H9 (cell line): Measurements from ENCODE around the gene ACAD9. TPM values are rescaled to one million over a fixed set of nuclear protein-coding genes. Genes with fewer than 3 reads are reported as not detected.

Source experiments
- DNase-seq: peaks from one replicate; pipeline ENCODE4 v3.0.0-alpha.2; 2017
- H2AFZ ChIP-seq: one replicate; pipeline ENCODE4 v1.6.1; 2013; ENCODE audit warnings: mild to moderate bottlenecking, low read length, control low read depth, moderate library complexity
- H2AK5ac ChIP-seq: 2 replicates; pipeline ENCODE4 v1.6.1; 2013; ENCODE audit warnings: low read length, control low read depth, mixed read lengths; ENCODE audit not compliant: insufficient read length
- H2BK120ac ChIP-seq: one replicate; pipeline ENCODE4 v1.6.1; 2013; ENCODE audit warnings: low read depth, mild to moderate bottlenecking, low read length, control low read depth, inconsistent platforms; ENCODE audit not compliant: poor library complexity, severe bottlenecking
- H2BK12ac ChIP-seq: 2 replicates; pipeline ENCODE4 v1.6.1; 2013; ENCODE audit warnings: low read length, control low read depth, mixed read lengths, low read depth; ENCODE audit not compliant: insufficient read length
- H2BK15ac ChIP-seq: 2 replicates; pipeline ENCODE4 v1.6.1; 2013; ENCODE audit warnings: low read depth, low read length, control low read depth
- H2BK20ac ChIP-seq: one replicate; pipeline ENCODE4 v1.6.1; 2013; ENCODE audit warnings: low read depth, mild to moderate bottlenecking, low read length, control low read depth, inconsistent platforms; ENCODE audit not compliant: poor library complexity, severe bottlenecking
- H2BK5ac ChIP-seq: 2 replicates; pipeline ENCODE4 v1.6.1; 2013; ENCODE audit warnings: low read length, control low read depth, mixed read lengths; ENCODE audit not compliant: insufficient read length
- H3K14ac ChIP-seq: 2 replicates; pipeline ENCODE4 v1.6.1; 2013; ENCODE audit warnings: low read length, control low read depth; ENCODE audit not compliant: insufficient read depth
- H3K18ac ChIP-seq: 2 replicates; pipeline ENCODE4 v1.6.1; 2013; ENCODE audit warnings: low read depth, mild to moderate bottlenecking, mixed read lengths, low read length, control low read depth; ENCODE audit not compliant: insufficient read length
- H3K23ac ChIP-seq: 2 replicates; pipeline ENCODE4 v1.6.1; 2013; ENCODE audit warnings: low read length, control low read depth, mixed read lengths, low read depth; ENCODE audit not compliant: insufficient read length
- H3K23me2 ChIP-seq: 2 replicates; pipeline ENCODE4 v1.6.1; 2013; ENCODE audit warnings: low read depth, mild to moderate bottlenecking, mixed read lengths, low read length, control low read depth; ENCODE audit not compliant: insufficient read length, poor library complexity, severe bottlenecking
- H3K27ac ChIP-seq: 2 replicates; pipeline ENCODE4 v1.5.1; 2013; ENCODE audit warnings: low read length, control low read depth, mixed read lengths, low read depth; ENCODE audit not compliant: insufficient read length
- H3K27me3 ChIP-seq: 2 replicates; pipeline ENCODE4 v1.6.1; 2013; ENCODE audit warnings: low read length, control low read depth, inconsistent platforms; ENCODE audit not compliant: insufficient read depth
- H3K4ac ChIP-seq: 2 replicates; pipeline ENCODE4 v1.6.1; 2013; ENCODE audit warnings: low read depth, mild to moderate bottlenecking, control low read depth, inconsistent platforms, low read length, moderate library complexity
- H3K4me1 ChIP-seq: 2 replicates; pipeline ENCODE4 v1.6.1; 2013; ENCODE audit warnings: low read length, control low read depth, inconsistent platforms; ENCODE audit not compliant: insufficient read depth
- H3K4me2 ChIP-seq: 2 replicates; pipeline ENCODE4 v1.6.1; 2013; ENCODE audit warnings: low read length, control low read depth, mixed read lengths; ENCODE audit not compliant: insufficient read length, insufficient read depth
- H3K56ac ChIP-seq: 2 replicates; pipeline ENCODE4 v1.6.1; 2013; ENCODE audit warnings: low read depth, mild to moderate bottlenecking, mixed read lengths, low read length, control low read depth; ENCODE audit not compliant: insufficient read length
- H3K79me1 ChIP-seq: 2 replicates; pipeline ENCODE4 v1.6.1; 2013; ENCODE audit warnings: low read depth, mild to moderate bottlenecking, moderate library complexity, low read length, control low read depth, inconsistent platforms; ENCODE audit not compliant: insufficient read depth, poor library complexity, severe bottlenecking
- H3K79me2 ChIP-seq: 2 replicates; pipeline ENCODE4 v1.6.1; 2013; ENCODE audit warnings: low read length, control low read depth, inconsistent platforms; ENCODE audit not compliant: insufficient read depth
- H3K9ac ChIP-seq: 2 replicates; pipeline ENCODE4 v1.6.1; 2013; ENCODE audit warnings: low read length, control low read depth, mixed read lengths; ENCODE audit not compliant: insufficient read length; ENCODE audit errors: extremely low read depth
- H3K9me3 ChIP-seq: one replicate; pipeline ENCODE4 v1.6.1; 2013; ENCODE audit warnings: low read depth, low read length, inconsistent platforms; ENCODE audit not compliant: control insufficient read depth
- H3T11ph ChIP-seq: one replicate; pipeline ENCODE4 v1.6.1; 2013; ENCODE audit warnings: mild to moderate bottlenecking, low read length, control low read depth, inconsistent platforms
- H4K20me1 ChIP-seq: one replicate; pipeline ENCODE4 v1.6.1; 2013; ENCODE audit not compliant: control insufficient read depth, insufficient read length, insufficient read depth
- H4K5ac ChIP-seq: 2 replicates; pipeline ENCODE4 v1.6.1; 2013; ENCODE audit warnings: low read depth, mild to moderate bottlenecking, mixed read lengths, low read length, control low read depth; ENCODE audit not compliant: insufficient read length
- H4K8ac ChIP-seq: replicated peaks from 2 replicates; pipeline ENCODE4 v1.6.1; 2013; ENCODE audit warnings: low read length, control low read depth, mixed read lengths, low read depth; ENCODE audit not compliant: insufficient read length
- H4K91ac ChIP-seq: 2 replicates; pipeline ENCODE4 v1.6.1; 2013; ENCODE audit warnings: low read depth, mild to moderate bottlenecking, moderate library complexity, mixed read lengths, low read length, control low read depth; ENCODE audit not compliant: insufficient read length
- H3K27ac Mint-ChIP-seq, 3 experiments: 2 replicates in 2 of 3; 3 replicates in 1 of 3; pipeline ENCODE4 v1.8.0; 2020 to 2021; ENCODE audit warnings: mixed read lengths in 3 of 3, mild to moderate bottlenecking in 1 of 3, moderate library complexity in 1 of 3
- H3K27me3 Mint-ChIP-seq: 2 replicates; pipeline ENCODE4 v1.8.0; 2021; ENCODE audit warnings: low read depth, mild to moderate bottlenecking, moderate library complexity, mixed read lengths
- H3K36me3 Mint-ChIP-seq, 3 experiments: 2 replicates in 2 of 3; 3 replicates in 1 of 3; pipeline ENCODE4 v1.8.0; 2020 to 2021; ENCODE audit warnings: low read depth in 3 of 3, mixed read lengths in 3 of 3; ENCODE audit not compliant: insufficient read depth in 1 of 3
- H3K4me1 Mint-ChIP-seq, 2 experiments: 2 replicates each; pipeline ENCODE4 v1.8.0; 2020; ENCODE audit warnings: mixed read lengths in 2 of 2
- H3K4me3 Mint-ChIP-seq, 2 experiments: 2 replicates in 1 of 2; 3 replicates in 1 of 2; pipeline ENCODE4 v1.8.0; 2020 to 2021; ENCODE audit warnings: mild to moderate bottlenecking in 2 of 2, mixed read lengths in 2 of 2, moderate library complexity in 1 of 2
- H3K9me3 Mint-ChIP-seq, 2 experiments: 2 replicates in 1 of 2; 3 replicates in 1 of 2; pipeline ENCODE4 v1.8.0; 2020; ENCODE audit warnings: mild to moderate bottlenecking in 2 of 2, mixed read lengths in 2 of 2, moderate library complexity in 1 of 2
- CTCF ChIP-seq: fragments of 200-600 bp; sonication (generic); conservative IDR thresholded peaks from 3 replicates; pipeline ENCODE4 v1.8.0; 2021; ENCODE audit warnings: antibody characterized with exemption, mild to moderate bottlenecking
- WGBS: extraction: QIAGEN DNeasy Blood & Tissue Kit; methylation state at CpG from one replicate; pipeline ENCODE4 v1.1.7; 2013; ENCODE audit warnings: missing lambda C conversion rate, low lambda C conversion rate, mixed read lengths; ENCODE audit not compliant: insufficient read length; ENCODE audit errors: extremely low coverage; 5-methylcytosine and 5-hydroxymethylcytosine counted together
- total RNA-seq: library from RNA; stranded (reverse); gene quantifications from 2 replicates; pipeline ENCODE4 v1.2.1, GENCODE V29; 2021

Gene ACAD9
- total RNA-seq, 1 experiment from 2014 or later, result 43.1 TPM

- Histone ChIP-seq H2BK120ac (no peak overlapping the region), H3K14ac (no peak overlapping the region)
- no peak for DNase-seq
Observed at GRCh38 chr3:128933922-128934253, 54.5 kb downstream of the ACAD9 start.

More at GRCh38 chr3:128933922-128934253, 54.5 kb downstream of the ACAD9 start:
- no peak for TF ChIP-seq CTCF
- Histone ChIP-seq H3K79me1 (no peaks in the 10 kb centered on the region), H3K18ac (no peak overlapping the region), H4K91ac (no peak overlapping the region), H4K20me1 (no peaks in the 10 kb centered on the region), H3K79me2 (no peaks in the 10 kb centered on the region), H3K27ac (no peak overlapping the region), H3K4me2 (no peak overlapping the region), H2BK20ac (no peak overlapping the region), H3K56ac (no peak overlapping the region), H4K5ac (no peak overlapping the region), H3K9ac (no peak overlapping the region), H3K27me3 (no peaks in the 10 kb centered on the region), H3K9me3 (no peaks in the 10 kb centered on the region), H3K23ac (no peak overlapping the region), H2AK5ac (no peak overlapping the region), H3K23me2 (no peaks in the 10 kb centered on the region), H3K4ac (no peak overlapping the region), H3K4me1 (no peaks in the 10 kb centered on the region), H2BK15ac (no peak overlapping the region), H2AFZ (no peak overlapping the region), H2BK5ac (no peak overlapping the region), H3T11ph (no peak overlapping the region), H2BK12ac (no peak overlapping the region), H4K8ac (no peak overlapping the region)
- Mint-ChIP-seq H3K9me3 (peaks cover 9 to 10% of the 10 kb centered on the region in 2 experiments; a peak in 4 of 5 replicates), H3K4me1 (peaks cover 0 to 2% of the 10 kb centered on the region in 2 experiments; a peak in 1 of 4 replicates), H3K36me3 (no peaks in the 10 kb centered on the region), H3K27me3 (peaks cover 13% of the 10 kb centered on the region), H3K4me3 (no peak overlapping the region), H3K27ac (no peak overlapping the region)
- no CpG with 5 or more reads among the region's 2 CpGs for WGBS
